Measurements from ENCODE around the gene CDC23.
"Not testable (repeated sequence)": the region's sequence is repeated elsewhere in the genome, so short reads cannot be mapped to it uniquely, and the experiment has no call there.

DNA sequence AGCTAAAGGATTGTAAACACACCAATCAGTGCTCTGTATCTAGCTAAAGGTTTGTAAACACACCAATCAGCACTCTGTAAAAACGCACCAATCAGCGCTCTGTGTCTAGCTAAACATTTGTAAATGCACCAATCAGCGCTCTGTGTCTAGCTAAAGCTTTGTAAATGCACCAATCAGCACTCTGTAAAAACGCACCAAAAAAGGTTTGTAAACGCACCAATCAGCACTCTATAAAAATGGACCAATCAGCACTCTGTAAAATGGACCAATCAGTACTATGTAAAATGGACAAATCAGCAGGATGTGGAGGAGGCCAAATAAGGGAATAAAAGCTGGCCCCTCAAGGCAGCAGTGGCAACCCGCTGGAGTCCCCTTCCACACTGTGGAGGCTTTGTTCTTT is 69.5 kb downstream of the CDC23 start:
- not testable (repeated sequence) for TF ChIP-seq TARDBP, FOXK2, ARNT, SP1, NFRKB, ZNF384, FOXA1, SUZ12 (IDR thresholded peaks at IDR 0.05)
